NCI-H2081 treated with DMSO at 0.1 percent for 48 hours (cell line): ENCODE measurements around the gene TPST1.
"Not testable (repeated sequence)": the region's sequence is repeated elsewhere in the genome, so short reads cannot be mapped to it uniquely, and the experiment has no call there.

ENCODE experiments used
- DNase-seq: peaks from one replicate; lab custom pipeline; 2025; lab: John Stamatoyannopoulos, UW

TPST1 gene

DNA sequence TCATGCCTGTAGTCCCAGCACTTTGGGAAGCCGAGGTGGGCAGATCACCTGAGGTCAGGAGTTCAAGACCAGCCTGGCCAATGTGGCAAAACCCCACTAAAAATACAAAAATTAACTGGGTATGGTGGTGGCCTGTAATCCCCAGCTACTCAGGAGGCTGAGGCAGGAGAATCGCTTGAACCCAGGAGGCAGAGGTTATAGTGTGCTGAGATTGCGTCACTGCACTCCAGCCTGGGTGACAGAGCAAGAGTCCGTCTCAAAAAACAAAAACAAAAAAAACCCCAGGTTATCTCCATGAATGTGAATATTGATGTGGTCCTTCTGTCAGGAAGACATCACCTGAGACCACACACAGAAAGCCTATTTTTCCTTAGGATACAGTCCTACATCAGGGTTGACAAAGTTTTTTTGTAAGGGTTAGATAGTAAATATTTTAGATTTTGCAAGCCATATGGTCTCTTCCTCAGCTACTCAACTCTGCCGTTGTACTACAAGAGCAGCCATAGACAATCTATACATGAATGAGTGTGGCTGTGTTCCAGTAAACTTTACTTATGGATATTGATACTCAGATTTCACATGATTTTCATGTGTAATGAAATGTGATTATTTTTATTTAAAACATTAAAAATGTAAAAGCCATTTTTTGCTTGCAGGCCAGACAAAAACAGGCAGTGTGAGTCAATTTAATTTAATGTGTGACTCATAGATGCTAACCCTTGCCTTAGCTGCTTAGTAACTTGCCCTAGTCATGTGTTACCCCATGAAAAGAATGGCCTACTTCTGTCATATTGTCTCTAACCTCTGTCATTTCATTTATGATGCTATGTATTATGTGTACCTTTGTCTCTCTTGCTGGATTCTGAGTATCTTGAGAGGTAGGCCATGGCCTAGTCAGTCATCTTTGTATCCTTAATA, 78.1 kb downstream of the TPST1 start:
- no peak for DNase-seq

- DNase-seq = no peak
Measured at GRCh38 chr7:66296001-66296521, 90.9 kb downstream of the TPST1 start.

DNA sequence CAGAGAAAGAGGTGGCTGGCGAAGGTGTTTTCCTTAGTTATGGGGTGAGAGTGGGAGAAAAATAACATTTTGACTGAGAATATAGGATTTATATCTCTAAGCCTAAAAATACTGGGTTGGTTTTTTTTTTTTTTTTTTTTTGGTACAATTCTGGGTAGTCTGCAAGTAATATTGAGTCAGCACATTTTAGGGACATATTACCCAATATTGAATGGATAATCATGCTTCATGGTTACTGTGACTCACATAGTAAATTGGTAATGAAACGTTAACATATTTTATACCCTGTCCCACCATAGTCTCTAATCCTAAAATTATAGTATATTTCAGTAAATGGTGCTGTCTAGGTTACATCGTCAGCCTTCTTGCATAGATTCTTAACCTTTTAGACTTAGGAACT, 91.4 kb downstream of the TPST1 start:
- DNase-seq = no peak

- DNase-seq = no peak
Measured at GRCh38 chr7:66297579-66297978, 92.4 kb downstream of the TPST1 start.

DNA sequence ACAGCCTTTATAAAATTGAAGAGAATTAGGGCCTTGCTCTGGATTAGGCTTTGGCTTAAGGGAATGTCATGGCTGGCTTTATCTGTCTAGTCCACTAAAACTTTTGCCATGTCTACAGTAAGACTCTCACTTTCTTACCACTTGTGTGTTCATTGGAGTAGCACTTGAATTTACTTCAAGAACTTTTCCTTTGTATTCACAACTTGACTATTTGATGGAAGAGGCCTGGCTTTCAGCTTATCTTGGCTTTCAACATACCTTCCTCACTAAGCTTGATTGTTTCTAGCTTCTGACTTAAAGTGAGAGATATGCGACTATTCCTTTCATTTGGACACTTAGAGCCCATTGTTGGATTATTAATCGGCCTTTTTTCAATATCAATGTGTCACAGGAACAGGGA, 96.1 kb downstream of the TPST1 start:
- no peak for DNase-seq

DNA sequence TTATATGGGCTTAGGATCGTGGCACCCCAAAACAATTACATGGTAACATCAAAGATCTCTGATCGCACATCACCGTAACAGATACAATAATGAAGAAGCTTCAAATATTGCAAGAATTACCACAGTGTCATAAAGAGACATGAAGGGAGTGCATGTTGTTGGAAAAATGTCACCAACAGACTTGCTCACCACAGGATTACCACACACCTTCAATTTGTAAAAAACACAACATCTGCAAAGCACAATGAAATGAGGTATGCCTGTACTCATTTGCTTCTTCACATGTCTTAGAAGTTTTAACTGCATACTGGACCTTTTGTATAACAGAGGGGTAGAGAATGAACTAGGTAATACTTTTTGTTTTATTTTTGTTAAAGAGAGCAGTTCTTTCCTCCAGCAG, 96.6 kb downstream of the TPST1 start:
- no peak for DNase-seq

DNA sequence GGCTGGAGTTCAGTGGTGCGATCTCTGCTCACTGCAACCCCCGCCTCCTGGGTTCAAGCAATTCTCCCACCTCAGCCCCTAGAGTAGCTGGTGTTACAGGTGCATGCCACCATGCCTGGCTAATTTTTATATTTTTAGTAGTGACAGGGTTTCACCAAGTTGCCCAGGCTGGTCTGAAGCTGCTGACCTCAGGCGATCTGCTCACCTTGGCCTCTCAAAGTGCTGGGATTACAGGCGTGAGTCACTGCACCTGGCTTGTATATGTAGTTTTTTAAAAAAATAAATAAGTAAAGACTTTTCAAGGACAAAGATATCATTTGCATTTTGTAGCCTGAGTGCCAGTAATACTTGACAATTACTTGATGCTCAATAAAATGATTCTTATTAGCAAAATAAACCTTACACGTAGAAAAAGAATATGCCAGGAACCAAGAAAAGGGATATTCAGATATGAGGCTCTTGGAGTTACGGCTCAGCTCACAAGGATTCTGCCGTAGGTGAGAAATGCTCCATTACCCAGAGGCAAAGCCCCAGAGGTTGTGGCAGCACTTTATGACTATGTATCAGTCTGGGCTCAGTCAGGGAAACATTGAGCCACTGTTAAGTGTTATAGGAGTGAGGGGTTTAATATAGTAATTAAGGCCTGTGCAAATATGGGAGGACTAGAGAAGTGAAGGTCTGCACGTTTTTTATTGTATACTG, 98.5 kb downstream of the TPST1 start:
- DNase-seq = no peak

DNA sequence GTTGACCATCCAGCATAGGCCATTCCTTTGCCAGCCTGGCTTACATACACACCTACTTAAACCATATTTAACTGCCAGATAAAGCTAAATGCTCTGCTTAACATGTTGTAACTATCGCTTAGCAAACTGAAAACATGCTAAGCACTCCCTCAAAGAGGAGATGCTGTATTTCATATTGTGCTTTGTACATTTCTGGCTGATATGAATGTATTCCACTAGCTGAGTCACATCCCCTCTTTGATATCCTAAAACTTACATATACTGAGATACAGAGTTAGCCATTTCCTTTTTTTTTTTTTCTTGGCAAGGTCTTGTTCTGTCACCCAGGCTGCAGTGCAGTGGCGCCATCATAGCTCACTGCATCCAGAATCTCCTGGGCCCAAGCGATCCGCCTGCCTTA, 99.4 kb downstream of the TPST1 start:
- DNase-seq = no peak

DNA sequence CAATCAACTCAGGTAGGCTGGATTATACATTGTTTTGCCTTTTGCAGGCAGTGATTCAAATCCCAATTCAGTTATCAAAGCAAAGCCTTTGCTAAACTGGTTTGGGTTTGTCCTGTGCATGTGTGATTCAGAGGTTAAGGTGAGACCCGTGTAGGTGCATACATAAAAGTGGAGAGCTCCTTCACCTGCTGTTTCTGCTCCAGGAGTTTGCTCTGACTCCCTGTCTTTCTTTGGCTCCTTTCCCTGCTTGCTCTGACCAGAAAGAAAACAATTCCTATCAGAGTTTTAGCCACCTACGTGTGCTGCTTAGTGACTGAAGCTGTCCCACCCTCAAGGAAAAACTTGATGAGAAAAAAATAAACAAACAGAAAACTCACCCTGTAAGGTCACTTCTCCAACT, 101.1 kb downstream of the TPST1 start:
- DNase-seq = no peak

- DNase-seq = no peak
Measured at GRCh38 chr7:66307591-66308215, 102.6 kb downstream of the TPST1 start.

- no peak for DNase-seq
Measured at GRCh38 chr7:66308411-66308810, 103.3 kb downstream of the TPST1 start.

GRCh38 chr7:66310620-66311019, 105.5 kb downstream of the TPST1 start:
- no peak for DNase-seq

DNA sequence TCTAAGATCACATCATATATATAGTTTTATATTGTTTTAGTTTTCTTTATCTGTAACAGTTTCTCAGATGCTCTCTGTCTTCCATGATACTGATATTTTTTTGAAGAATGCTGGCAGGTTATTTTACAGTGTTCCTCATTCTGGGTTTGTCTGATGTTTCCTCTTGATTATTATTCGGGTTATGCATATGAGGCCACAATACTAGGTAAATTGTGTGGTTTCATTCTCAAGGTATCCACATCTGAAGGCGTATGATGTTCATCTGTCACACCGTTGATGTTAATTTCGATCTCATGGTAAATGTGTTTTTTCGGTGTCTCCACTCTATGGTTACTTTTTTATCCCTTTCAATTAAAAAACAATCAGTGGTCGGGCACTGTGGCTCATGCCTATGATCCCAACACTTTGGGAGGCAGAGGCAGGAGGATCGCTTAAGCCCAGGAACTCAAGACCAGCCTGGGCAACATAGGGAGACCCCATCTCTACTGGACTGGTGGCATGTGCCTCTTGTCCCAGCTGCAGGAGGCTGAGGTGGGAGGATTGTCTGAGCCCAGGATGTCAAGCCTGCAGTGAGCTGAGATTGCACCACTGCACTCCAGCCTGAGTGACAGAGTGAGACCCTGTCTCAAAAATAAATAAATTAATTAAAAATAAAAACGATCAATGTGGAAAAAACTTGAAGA, 108.9 kb downstream of the TPST1 start:
- DNase-seq = no peak

GRCh38 chr7:66315192-66315591, 110.1 kb downstream of the TPST1 start:
- no peak for DNase-seq

DNA sequence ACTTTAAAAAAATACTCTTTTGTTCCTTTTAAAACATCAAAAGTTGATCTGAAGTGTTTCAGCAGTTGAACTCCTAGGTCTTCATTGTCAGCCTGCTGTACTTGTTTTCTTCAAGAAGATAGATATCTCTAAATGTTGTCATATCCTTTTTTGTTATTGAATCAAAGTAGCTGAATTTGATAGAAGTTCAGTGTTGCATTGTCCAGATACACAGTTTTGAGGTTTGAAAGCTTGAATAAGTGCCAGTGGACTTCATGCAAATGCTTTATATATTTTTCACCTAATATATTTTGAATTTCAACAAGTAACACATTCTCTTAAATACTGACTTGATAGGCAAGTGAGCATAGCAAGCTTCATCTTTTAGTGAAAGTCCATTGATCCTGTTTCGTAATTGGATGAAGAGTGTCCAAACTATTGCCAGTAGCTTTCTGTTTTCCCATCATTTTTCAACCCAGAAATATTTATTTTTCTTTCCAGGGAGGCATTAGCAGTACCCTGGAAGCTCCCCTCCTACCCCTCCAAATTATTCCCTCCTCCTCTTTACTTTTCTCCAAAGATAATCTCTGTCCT, 114.4 kb downstream of the TPST1 start:
- DNase-seq = no peak

DNA sequence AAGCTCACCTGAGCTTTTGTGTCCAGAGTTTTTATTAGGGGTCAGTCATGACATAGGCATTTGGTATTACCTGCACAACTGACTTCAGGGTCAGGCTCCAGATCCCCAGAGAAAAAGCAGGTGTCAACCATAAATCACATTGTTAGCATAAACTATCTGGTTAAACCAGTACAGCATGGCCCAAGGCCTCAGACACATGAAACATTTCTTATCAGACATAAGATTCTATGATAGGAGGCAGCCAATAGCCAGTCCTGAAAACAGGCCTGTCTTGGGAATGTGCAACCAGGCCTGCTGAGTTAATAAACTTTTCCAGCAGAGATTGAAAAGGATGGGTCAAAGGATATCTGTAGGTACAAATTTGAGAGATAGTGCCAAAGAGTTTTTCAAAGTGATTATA, 116.1 kb downstream of the TPST1 start:
- no peak for DNase-seq

- DNase-seq = no peak
Measured at GRCh38 chr7:66323114-66323796, 118.1 kb downstream of the TPST1 start.

DNA sequence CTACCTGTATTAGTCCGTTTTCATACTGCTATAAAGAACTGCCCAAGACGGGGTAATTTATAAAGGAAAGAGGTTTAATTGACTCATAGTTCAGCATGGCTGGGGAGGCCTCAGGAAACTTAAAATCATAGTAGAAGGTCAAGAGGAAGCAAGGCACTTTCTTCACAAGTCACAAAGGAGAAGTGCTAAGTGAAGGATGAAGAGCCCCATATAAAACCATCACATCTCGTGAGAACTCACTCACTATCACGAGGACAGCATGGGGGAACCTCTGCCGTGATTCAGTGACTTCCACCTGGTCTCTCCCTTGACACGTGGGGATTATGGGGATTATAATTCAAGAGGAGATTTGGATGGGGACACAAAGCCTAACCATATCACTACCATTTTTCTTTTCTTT, 119.9 kb downstream of the TPST1 start:
- DNase-seq = not testable (repeated sequence)

- DNase-seq = no peak
Measured at GRCh38 chr7:66326501-66327215, 121.5 kb downstream of the TPST1 start.

GRCh38 chr7:66330961-66331360, 125.8 kb downstream of the TPST1 start:
- DNase-seq = no peak

- no peak for DNase-seq
Measured at GRCh38 chr7:66331883-66332282, 126.7 kb downstream of the TPST1 start.
